ENCODE results near the gene FADS3. TPM values are rescaled to one million over a fixed set of nuclear protein-coding genes. Genes with fewer than 3 reads are reported as not detected.

The FADS3 gene
- total RNA-seq, 2 experiments from 2014 or later: 10.3 to 13.9 TPM

DNA sequence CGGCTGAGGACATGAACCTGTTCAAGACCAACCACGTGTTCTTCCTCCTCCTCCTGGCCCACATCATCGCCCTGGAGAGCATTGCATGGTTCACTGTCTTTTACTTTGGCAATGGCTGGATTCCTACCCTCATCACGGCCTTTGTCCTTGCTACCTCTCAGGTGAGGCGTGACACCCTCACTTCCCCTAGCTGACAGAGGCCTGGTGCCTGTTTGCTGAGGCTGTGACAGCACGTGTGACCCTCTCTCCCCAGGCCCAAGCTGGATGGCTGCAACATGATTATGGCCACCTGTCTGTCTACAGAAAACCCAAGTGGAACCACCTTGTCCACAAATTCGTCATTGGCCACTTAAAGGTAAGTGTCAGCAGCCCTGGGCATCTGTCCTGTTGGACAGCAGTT, 51.0 kb downstream of the FADS3 start:
- ChIA-PET CTCF (interaction anchor here (1.0 to 1.5 kb wide), 6 partner anchors 11 to 268 kb away, joined by 3 to 5 read pairs (median 4); no protein-coding TSS in a partner anchor), POLR2A (interaction anchor here (0.7 to 1.0 kb wide), 2 partner anchors 14 to 619 kb away, joined by 3 read pairs; no protein-coding TSS in a partner anchor)
- ATAC-seq (no peak), DNase-seq (no peak)
- H3K36me3 Mint-ChIP-seq (ENCODE audit: low read depth): peaks cover 56% of the 10 kb centered on the region
- peaks cover 5% of the 10 kb centered on the region for H3K4me1 Mint-ChIP-seq (ENCODE audit: low read depth)
- H3K27ac Mint-ChIP-seq: no peak overlapping the region
- TF ChIP-seq, protein P1, sequence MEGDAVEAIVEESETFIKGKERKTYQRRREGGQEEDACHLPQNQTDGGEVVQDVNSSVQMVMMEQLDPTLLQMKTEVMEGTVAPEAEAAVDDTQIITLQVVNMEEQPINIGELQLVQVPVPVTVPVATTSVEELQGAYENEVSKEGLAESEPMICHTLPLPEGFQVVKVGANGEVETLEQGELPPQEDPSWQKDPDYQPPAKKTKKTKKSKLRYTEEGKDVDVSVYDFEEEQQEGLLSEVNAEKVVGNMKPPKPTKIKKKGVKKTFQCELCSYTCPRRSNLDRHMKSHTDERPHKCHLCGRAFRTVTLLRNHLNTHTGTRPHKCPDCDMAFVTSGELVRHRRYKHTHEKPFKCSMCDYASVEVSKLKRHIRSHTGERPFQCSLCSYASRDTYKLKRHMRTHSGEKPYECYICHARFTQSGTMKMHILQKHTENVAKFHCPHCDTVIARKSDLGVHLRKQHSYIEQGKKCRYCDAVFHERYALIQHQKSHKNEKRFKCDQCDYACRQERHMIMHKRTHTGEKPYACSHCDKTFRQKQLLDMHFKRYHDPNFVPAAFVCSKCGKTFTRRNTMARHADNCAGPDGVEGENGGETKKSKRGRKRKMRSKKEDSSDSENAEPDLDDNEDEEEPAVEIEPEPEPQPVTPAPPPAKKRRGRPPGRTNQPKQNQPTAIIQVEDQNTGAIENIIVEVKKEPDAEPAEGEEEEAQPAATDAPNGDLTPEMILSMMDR (IDR thresholded peaks at IDR 0.05): no peak
- no peaks in the 10 kb centered on the region for H3K9me3 Mint-ChIP-seq
- no peak overlapping the region for H3K4me3 Mint-ChIP-seq
- intact Hi-C loops (cut with micrococcal nuclease): no loop called here
- H3K27me3 Mint-ChIP-seq: no peaks in the 10 kb centered on the region

DNA sequence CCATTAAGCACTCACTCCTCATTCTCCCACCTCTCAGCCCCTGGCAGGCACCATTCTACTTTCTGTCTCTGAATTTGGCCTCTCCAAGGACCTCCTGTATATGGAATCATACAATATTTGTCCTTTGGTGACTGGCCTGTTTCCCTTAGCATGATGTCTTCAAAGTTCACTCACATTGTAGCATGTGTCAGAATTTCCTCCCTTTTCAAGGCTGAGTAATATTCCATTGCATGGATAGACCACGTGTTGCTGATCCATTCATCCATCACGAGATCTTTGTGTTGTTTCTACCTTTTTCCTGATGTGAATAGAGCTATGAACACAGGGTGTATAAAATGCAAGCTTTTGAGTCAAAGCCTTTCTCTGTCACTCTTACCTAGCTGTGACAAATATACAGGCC, 51.6 kb downstream of the FADS3 start:
- H3K36me3 Mint-ChIP-seq (ENCODE audit: low read depth): peaks cover 52% of the 10 kb centered on the region
- H3K9me3 Mint-ChIP-seq: no peaks in the 10 kb centered on the region
- CTCF ChIA-PET: interaction anchor here (1.0 to 1.4 kb wide), 5 partner anchors 10 to 268 kb away, joined by 3 to 5 read pairs (median 4); no protein-coding TSS in a partner anchor

DNA sequence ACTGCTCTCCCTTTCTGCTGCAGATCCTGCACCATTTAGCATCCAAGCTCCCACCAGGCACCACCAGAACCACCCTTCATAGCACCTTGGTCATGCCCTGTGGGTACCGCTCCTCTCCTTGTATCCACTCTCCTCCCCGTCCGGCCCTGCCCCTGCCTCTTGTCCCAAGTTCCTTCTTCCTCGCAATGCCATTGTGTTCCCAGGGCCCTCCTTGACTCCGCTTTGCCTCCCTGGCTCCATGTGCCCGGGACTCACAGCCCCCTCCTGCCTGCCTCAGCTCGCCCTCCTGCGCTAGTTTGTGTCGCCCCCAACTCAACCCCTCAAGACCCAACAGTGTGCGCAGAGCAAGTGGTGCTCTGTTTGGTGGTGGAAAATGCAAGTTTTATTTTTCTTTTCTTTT, 52.4 kb downstream of the FADS3 start:
- POLR2A ChIA-PET: no interaction called here
- DNase-seq (no peak), ATAC-seq (no peak)
- Mint-ChIP-seq H3K9me3 (no peaks in the 10 kb centered on the region), H3K36me3 (ENCODE audit: low read depth) (peaks cover 54% of the 10 kb centered on the region), H3K4me3 (no peak overlapping the region), H3K4me1 (ENCODE audit: low read depth) (peaks cover 17% of the 10 kb centered on the region), H3K27me3 (no peaks in the 10 kb centered on the region), H3K27ac (no peak overlapping the region)
- TF ChIP-seq, protein P1 (IDR thresholded peaks at IDR 0.05): no peak
- CTCF ChIA-PET: no interaction called here
- intact Hi-C loops (cut with micrococcal nuclease): no loop called here

More for the DNA sequence above, 51.6 kb downstream of the FADS3 start:
- DNase-seq (no peak), ATAC-seq (no peak)
- peaks cover 10% of the 10 kb centered on the region for H3K4me1 Mint-ChIP-seq (ENCODE audit: low read depth)
- TF ChIP-seq, protein P1 (IDR thresholded peaks at IDR 0.05): no peak
- no peaks in the 10 kb centered on the region for H3K27me3 Mint-ChIP-seq
- no peak overlapping the region for H3K4me3 Mint-ChIP-seq
- POLR2A ChIA-PET: interaction anchor here (0.7 kb wide), 1 partner anchor 619 kb away, joined by 3 read pairs; no protein-coding TSS in a partner anchor
- no peak overlapping the region for H3K27ac Mint-ChIP-seq
- intact Hi-C loops (cut with micrococcal nuclease): no loop called here

DNA sequence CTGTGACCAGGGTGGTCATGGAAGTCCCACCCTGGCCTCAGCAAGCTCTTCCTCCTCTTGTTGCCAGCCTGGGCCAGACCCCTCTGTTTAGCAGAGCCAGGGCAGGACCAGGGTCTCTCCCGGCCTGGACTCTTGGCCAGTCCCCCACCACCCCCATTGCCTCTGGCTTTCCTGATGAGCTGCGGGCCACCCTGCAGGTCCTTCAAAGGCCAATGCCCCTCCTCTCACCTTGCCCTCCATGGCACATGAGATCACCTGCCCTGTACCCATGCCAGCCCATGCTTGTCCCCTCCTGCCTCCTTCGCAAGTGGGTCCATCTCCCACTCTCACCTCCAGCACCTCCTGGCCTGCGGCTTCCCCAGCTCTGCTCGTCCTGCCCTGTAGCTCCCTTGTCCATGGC, 52.8 kb downstream of the FADS3 start:
- TF ChIP-seq, protein P1 (IDR thresholded peaks at IDR 0.05): no peak
- no peak for ATAC-seq
- intact Hi-C loops (cut with micrococcal nuclease): no loop called here
- ChIA-PET POLR2A (no interaction called here), CTCF (no interaction called here)
- Mint-ChIP-seq H3K27me3 (no peaks in the 10 kb centered on the region), H3K4me1 (ENCODE audit: low read depth) (peaks cover 21% of the 10 kb centered on the region), H3K9me3 (no peaks in the 10 kb centered on the region), H3K27ac (no peak overlapping the region), H3K36me3 (ENCODE audit: low read depth) (peaks cover 58% of the 10 kb centered on the region), H3K4me3 (no peak overlapping the region)
- DNase-seq: no peak

DNA sequence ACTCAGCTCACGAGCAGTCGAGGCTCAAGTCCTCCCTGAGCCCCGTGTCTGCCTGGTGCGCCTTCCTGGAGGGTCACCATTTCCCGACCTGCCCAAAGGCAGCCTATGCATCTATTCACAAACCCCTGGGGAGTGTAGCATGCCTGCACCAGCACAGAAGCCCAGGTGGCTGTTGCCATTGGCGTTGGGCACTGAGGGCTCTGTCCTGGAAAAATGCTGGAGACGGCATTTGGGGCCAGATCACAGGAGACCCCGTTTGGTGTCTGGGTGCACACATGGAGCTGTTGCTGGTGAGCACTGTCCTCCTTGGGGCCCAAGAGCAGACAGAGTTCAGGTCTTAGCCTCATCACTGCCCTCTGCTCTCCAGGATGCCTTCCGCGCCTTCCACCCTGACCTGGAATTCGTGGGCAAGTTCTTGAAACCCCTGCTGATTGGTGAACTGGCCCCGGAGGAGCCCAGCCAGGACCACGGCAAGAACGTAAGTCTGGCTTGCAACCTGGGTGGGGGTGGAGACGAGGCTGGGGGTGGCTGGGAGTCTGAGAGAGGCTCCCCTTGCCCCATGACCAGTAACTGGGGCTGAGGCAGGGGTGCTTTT, 53.8 kb downstream of the FADS3 start:
- no peaks in the 10 kb centered on the region for H3K9me3 Mint-ChIP-seq
- no peak overlapping the region for H3K4me3 Mint-ChIP-seq
- H3K36me3 Mint-ChIP-seq (ENCODE audit: low read depth): peaks cover 58% of the 10 kb centered on the region
- ATAC-seq (no peak), DNase-seq (no peak)
- H3K27me3 Mint-ChIP-seq: no peaks in the 10 kb centered on the region
- ChIA-PET CTCF (no interaction called here), POLR2A (no interaction called here)
- peaks cover 30% of the 10 kb centered on the region for H3K4me1 Mint-ChIP-seq (ENCODE audit: low read depth)
- TF ChIP-seq, protein P1 (IDR thresholded peaks at IDR 0.05): no peak
- intact Hi-C loops (cut with micrococcal nuclease): no loop called here
- no peak overlapping the region for H3K27ac Mint-ChIP-seq

Data from activated CD8-positive, alpha-beta T cell treated with anti-CD3 and anti-CD28 coated beads for 36 hours (primary cell).